IMR-90 (cell line): Measurements from ENCODE around the gene SLC26A8. TPM values are rescaled to one million over a fixed set of nuclear protein-coding genes. Genes with fewer than 3 reads are reported as not detected.

Source experiments
- ATAC-seq: fragments of 200-7000 bp; cut with Tn5 transposase; 2 replicates; pipeline ENCODE4 v1.9.1; 2020; ENCODE audit warnings: low read depth, mild to moderate bottlenecking, moderate library complexity
- BruUV-seq: library from RNA; stranded (reverse); fragments of 400-500 nt; replicated peaks from 2 replicates; lab custom pipeline; 2021; lab: Mats Ljungman, UMichigan
- CTCF ChIA-PET: fragments of 300-600 bp; formaldehyde crosslinking; extraction: SDS; loops from one replicate; lab custom pipeline; 2021; ENCODE audit warnings: antibody characterized with exemption; lab: Yijun Ruan, JAX
- POLR2A ChIA-PET: fragments of 300-600 bp; sonication (Branson Sonifier 250); formaldehyde crosslinking; loops from one replicate; lab custom pipeline; 2022; ENCODE audit warnings: antibody characterized with exemption; ENCODE audit not compliant: unreplicated experiment; lab: Charles Lee
- DNase-seq: peaks from one replicate; pipeline ENCODE4 v3.0.0; 2013
- H2AFZ ChIP-seq: replicated peaks from 2 replicates; pipeline ENCODE3; 2013; ENCODE audit warnings: low read length, mild to moderate bottlenecking; ENCODE audit not compliant: poor library complexity
- H2AK5ac ChIP-seq: 2 replicates; pipeline ENCODE4 v1.6.1; 2013; ENCODE audit warnings: low read depth, low read length, inconsistent platforms
- H2AK9ac ChIP-seq: replicated peaks from 2 replicates; pipeline ENCODE3; 2013; ENCODE audit warnings: mild to moderate bottlenecking, low read depth, low read length, moderate library complexity; ENCODE audit not compliant: poor library complexity
- H2BK120ac ChIP-seq: 2 replicates; pipeline ENCODE4 v1.6.1; 2013; ENCODE audit warnings: low read depth, low read length, inconsistent platforms
- H2BK15ac ChIP-seq: 3 replicates; pipeline ENCODE4 v1.6.1; 2013; ENCODE audit warnings: low read depth, low read length, inconsistent platforms
- H2BK20ac ChIP-seq: 2 replicates; pipeline ENCODE4 v1.6.1; 2013; ENCODE audit warnings: low read depth, mild to moderate bottlenecking, inconsistent platforms, low read length, moderate library complexity
- H2BK5ac ChIP-seq: 2 replicates; pipeline ENCODE4 v1.6.1; 2013; ENCODE audit warnings: mild to moderate bottlenecking, low read depth, low read length, inconsistent platforms; ENCODE audit not compliant: poor library complexity, severe bottlenecking
- H3K14ac ChIP-seq: replicated peaks from 2 replicates; pipeline ENCODE4 v1.6.1; 2013; ENCODE audit warnings: low read depth, low read length, inconsistent platforms
- H3K18ac ChIP-seq: 2 replicates; pipeline ENCODE4 v1.6.1; 2013; ENCODE audit warnings: low read depth, low read length, control low read depth
- H3K23ac ChIP-seq: 2 replicates; pipeline ENCODE4 v1.6.1; 2013; ENCODE audit warnings: low read depth, low read length, inconsistent platforms
- H3K27ac ChIP-seq: 2 replicates; pipeline ENCODE4 v1.5.1; 2013; ENCODE audit warnings: mild to moderate bottlenecking, control low read depth, low read length; ENCODE audit not compliant: insufficient read depth
- H3K27me3 ChIP-seq: 2 replicates; pipeline ENCODE4 v1.6.1; 2013; ENCODE audit warnings: low read length; ENCODE audit not compliant: control insufficient read depth, insufficient read depth
- H3K36me3 ChIP-seq: 2 replicates; pipeline ENCODE4 v1.6.1; 2013; ENCODE audit warnings: low read length, mixed read lengths; ENCODE audit not compliant: control insufficient read depth, insufficient read depth
- H3K4ac ChIP-seq: 2 replicates; pipeline ENCODE4 v1.6.1; 2013; ENCODE audit warnings: low read depth, low read length, inconsistent platforms
- H3K4me1 ChIP-seq: 2 replicates; pipeline ENCODE4 v1.6.1; 2013; ENCODE audit warnings: low read length, mixed read lengths; ENCODE audit not compliant: control insufficient read depth, insufficient read depth
- H3K4me2 ChIP-seq: 2 replicates; pipeline ENCODE4 v1.6.1; 2013; ENCODE audit warnings: low read depth, mild to moderate bottlenecking, control low read depth, low read length, moderate library complexity
- H3K4me3 ChIP-seq: 2 replicates; pipeline ENCODE4 v1.5.1; 2013; ENCODE audit warnings: low read depth, mild to moderate bottlenecking, control low read depth, low read length, moderate library complexity; ENCODE audit not compliant: insufficient read depth
- H3K56ac ChIP-seq: 2 replicates; pipeline ENCODE4 v1.6.1; 2013; ENCODE audit warnings: low read length, inconsistent platforms; ENCODE audit not compliant: insufficient read depth; ENCODE audit errors: extremely low read depth
- H3K79me1 ChIP-seq, 2 experiments: 2 replicates each; pipeline ENCODE4 v1.6.1; 2013; ENCODE audit warnings: low read length in 2 of 2, inconsistent platforms in 1 of 2, low read depth in 1 of 2
- H3K9ac ChIP-seq: 2 replicates; pipeline ENCODE4 v1.6.1; 2013; ENCODE audit warnings: low read depth, low read length, control low read depth
- H3K9me1 ChIP-seq: 2 replicates; pipeline ENCODE4 v1.6.1; 2013; ENCODE audit warnings: low read length, inconsistent platforms; ENCODE audit not compliant: insufficient read depth
- H3K9me3 ChIP-seq: 2 replicates; pipeline ENCODE4 v1.6.1; 2013; ENCODE audit warnings: low read length; ENCODE audit not compliant: control insufficient read depth, insufficient read depth
- H4K20me1 ChIP-seq: 2 replicates; pipeline ENCODE4 v1.6.1; 2013; ENCODE audit warnings: low read length, inconsistent platforms; ENCODE audit not compliant: insufficient read depth
- H4K5ac ChIP-seq: 2 replicates; pipeline ENCODE4 v1.6.1; 2013; ENCODE audit warnings: mild to moderate bottlenecking, low read depth, low read length, control low read depth
- H4K8ac ChIP-seq, 2 experiments: 2 replicates each; pipeline ENCODE4 v1.6.1; 2013; ENCODE audit warnings: low read depth in 2 of 2, low read length in 2 of 2, control low read depth in 1 of 2, inconsistent platforms in 1 of 2
- H4K91ac ChIP-seq: 2 replicates; pipeline ENCODE4 v1.6.1; 2013; ENCODE audit warnings: low read depth, low read length, inconsistent platforms; ENCODE audit not compliant: insufficient read depth
- BHLHE40 ChIP-seq: fragments of 150-350 bp; IDR thresholded peaks from 2 replicates; pipeline ENCODE4 v1.6.1; 2016; ENCODE audit warnings: mild to moderate bottlenecking, low read depth, low read length
- CEBPB ChIP-seq: IDR thresholded peaks from 2 replicates; pipeline ENCODE4 v1.6.1; 2012; ENCODE audit warnings: low read depth, low read length, improper control_type of control experiment
- FOS ChIP-seq: fragments of 150-350 bp; IDR thresholded peaks from 2 replicates; pipeline ENCODE4 v1.6.1; 2016; ENCODE audit warnings: low read depth, low read length
- MAFK ChIP-seq: IDR thresholded peaks from 2 replicates; pipeline ENCODE4 v1.6.1; 2012; ENCODE audit warnings: low read depth, low read length, improper control_type of control experiment
- MAZ ChIP-seq: IDR thresholded peaks from 2 replicates; pipeline ENCODE4 v1.6.1; 2012; ENCODE audit warnings: low read depth, mild to moderate bottlenecking, low read length, improper control_type of control experiment, moderate library complexity, borderline replicate concordance
- RFX5 ChIP-seq: IDR thresholded peaks from 2 replicates; pipeline ENCODE4 v1.8.0; 2012; ENCODE audit warnings: low read depth, mild to moderate bottlenecking, low read length, moderate library complexity
- WGBS, 2 experiments: methylation state at CpG; one replicate each; pipeline versions ENCODE4 v1.1.5 to v1.1.7; 2013; ENCODE audit warnings: missing lambda C conversion rate in 2 of 2; ENCODE audit not compliant: insufficient read length in 1 of 2; ENCODE audit errors: extremely low coverage in 2 of 2; 5-methylcytosine and 5-hydroxymethylcytosine counted together
- dilution Hi-C: fragments of 300-500 bp; cut with HindIII; formaldehyde crosslinking; loops from one replicate; pipeline ENCODE4 v1.14.3; 2018; ENCODE audit warnings: low sequenced_read_pairs; ENCODE audit not compliant: unreplicated experiment
- in situ Hi-C: fragments of 300-500 bp; cut with MboI; formaldehyde crosslinking; loops from 3 replicates; pipeline ENCODE4 v1.14.3; 2019; ENCODE audit warnings: low sequenced_read_pairs, inconsistent platforms, mixed read lengths
- intact Hi-C: fragments of 100-400 bp; cut with micrococcal nuclease; formaldehyde crosslinking; loops from 2 replicates; pipeline ENCODE4 v1.10.0; 2022
- polyA plus RNA-seq, 3 experiments: library from polyadenylated mRNA; depleted of rRNA; stranded (reverse); fragments of >200 nt; gene quantifications; 2 replicates each; pipeline ENCODE4 v1.2.3, GENCODE V29; 2012; ENCODE audit warnings: low replicate concordance in 1 of 3
- total RNA-seq: library from RNA; depleted of rRNA; stranded (reverse); fragments of >200 nt; gene quantifications from 2 replicates; pipeline ENCODE4 v1.2.3, GENCODE V29; 2012

Gene SLC26A8
- total and polyA plus RNA-seq, 2 of the 4 experiments (the other 2 are of a cell fraction), result 0.07 TPM; not detected in 1

GRCh38 chr6:36049582-36049981 is 25.1 kb upstream of the SLC26A8 start:
- Histone ChIP-seq H3K56ac (no peak overlapping the region), H2BK5ac (no peak overlapping the region), H4K5ac (no peak overlapping the region), H3K9me1 (peaks cover 4% of the 10 kb centered on the region), H3K4me2 (no peak overlapping the region), H3K36me3 (peaks cover 5% of the 10 kb centered on the region), H3K14ac (no peak overlapping the region), H4K20me1 (peaks cover 67% of the 10 kb centered on the region), H4K91ac (no peak overlapping the region), H4K8ac (no peak overlapping the region), H3K9ac (no peak overlapping the region), H3K4me1 (peaks cover 6% of the 10 kb centered on the region; the same call in 1 of the 2 replicates), H3K18ac (no peak overlapping the region), H3K4ac (no peak overlapping the region), H3K27me3 (no peaks in the 10 kb centered on the region), H3K79me1 (peaks cover 36 to 68% of the 10 kb centered on the region in 2 experiments), H2AK9ac (no peak overlapping the region), H2BK20ac (no peak overlapping the region), H2BK120ac (no peak overlapping the region), H3K9me3 (no peaks in the 10 kb centered on the region), H2BK15ac (no peak overlapping the region), H3K4me3 (no peak overlapping the region), H2AFZ (no peak overlapping the region), H2AK5ac (no peak overlapping the region), H3K23ac (no peak overlapping the region), H3K27ac (no peak overlapping the region)
- dilution Hi-C loops (no loop called here), in situ Hi-C loops (no loop called here), intact Hi-C loops (no loop called here)
- POLR2A ChIA-PET, result no interaction called here
- TF ChIP-seq CEBPB (0 out of 2 replicates have a peak, but pooled peaks have one; percentile 15), MAFK (no peak), MAZ (no peak), FOS (no peak), BHLHE40 (no peak), RFX5 (no peak)
- DNase-seq, result no peak
- CTCF ChIA-PET, result no interaction called here
- WGBS, 2 experiments, result 100% methylated on average over 1 of the region's 2 CpGs; no CpG with 5 or more reads in 1 of the 2 experiments
- ATAC-seq, result no peak
- no TSS peak for BruUV-seq
